ENCODE results near the gene MGAT4B. TPM values are rescaled to one million over a fixed set of nuclear protein-coding genes. Genes with fewer than 3 reads are reported as not detected.

The MGAT4B gene
- total RNA-seq, 1 donor from 2014 or later = 118 TPM

GRCh38 chr5:179823937-179824744 is 17.5 kb upstream of the MGAT4B start:
- peaks cover 56% of the 10 kb centered on the region for H3K4me1 ChIP-seq
- peaks cover 74% of the 10 kb centered on the region for H3K36me3 ChIP-seq
- intact Hi-C loops (cut with DNase I) = no loop called here
- no peak overlapping the region for H3K27ac ChIP-seq
- no peaks in the 10 kb centered on the region for H3K9me3 ChIP-seq
- no peaks in the 10 kb centered on the region for H3K27me3 ChIP-seq
- no peak for TF ChIP-seq CTCF (IDR thresholded peaks at IDR 0.05)
- DNase-seq (no peak), ATAC-seq (no peak)
- H3K4me3 ChIP-seq = peak overlapping the region; percentile 100

GRCh38 chr5:179822444-179822990 is 15.9 kb upstream of the MGAT4B start:
- DNase-seq = no peak
- TF ChIP-seq CTCF (IDR thresholded peaks at IDR 0.05) = no peak
- intact Hi-C loops (cut with DNase I) = no loop called here

GRCh38 chr5:179822059-179822432 is 15.4 kb upstream of the MGAT4B start:
- Histone ChIP-seq H3K27me3 (no peaks in the 10 kb centered on the region), H3K36me3 (peaks cover 53% of the 10 kb centered on the region), H3K4me3 (peak overlapping the region; percentile 100), H3K27ac (peak overlapping the region; percentile 1), H3K4me1 (peaks cover 63% of the 10 kb centered on the region), H3K9me3 (no peaks in the 10 kb centered on the region)
- no peak for DNase-seq
- intact Hi-C loops (cut with DNase I) = no loop called here
- ATAC-seq = no peak
- TF ChIP-seq CTCF (IDR thresholded peaks at IDR 0.05) = no peak

More at GRCh38 chr5:179822444-179822990, 15.9 kb upstream of the MGAT4B start:
- no peaks in the 10 kb centered on the region for H3K27me3 ChIP-seq
- peak overlapping the region; percentile 100 for H3K4me3 ChIP-seq
- H3K36me3 ChIP-seq = peaks cover 58% of the 10 kb centered on the region
- H3K4me1 ChIP-seq = peaks cover 63% of the 10 kb centered on the region
- H3K27ac ChIP-seq = peak overlapping the region; percentile 1
- no peak for ATAC-seq
- no peaks in the 10 kb centered on the region for H3K9me3 ChIP-seq

GRCh38 chr5:179821298-179822058 is 14.8 kb upstream of the MGAT4B start:
- Histone ChIP-seq H3K36me3 (peaks cover 47% of the 10 kb centered on the region), H3K4me3 (peak overlapping the region; percentile 100), H3K9me3 (no peaks in the 10 kb centered on the region), H3K4me1 (peaks cover 62% of the 10 kb centered on the region), H3K27ac (peak overlapping the region; percentile 97), H3K27me3 (no peaks in the 10 kb centered on the region)
- DNase-seq (peak; percentile 97), ATAC-seq (peak; percentile 78)
- TF ChIP-seq CTCF (IDR thresholded peaks at IDR 0.05) = no peak
- intact Hi-C loops (cut with DNase I) = no loop called here

- TF ChIP-seq CTCF (IDR thresholded peaks at IDR 0.05) = no peak
- H3K4me1 ChIP-seq = peaks cover 62% of the 10 kb centered on the region
- peak within 1 kb of the TSS; percentile 97 for H3K27ac ChIP-seq
- H3K4me3 ChIP-seq = peak within 1 kb of the TSS; percentile 100
- ATAC-seq (peak; percentile 77), DNase-seq (peak; percentile 93)
- H3K27me3 ChIP-seq = no peaks in the 10 kb centered on the region
- no peaks in the 10 kb centered on the region for H3K9me3 ChIP-seq
- peaks cover 39% of the 10 kb centered on the region for H3K36me3 ChIP-seq
- intact Hi-C loops (cut with DNase I) = no loop called here
Measured at GRCh38 chr5:179820483-179821297, 14.0 kb upstream of the MGAT4B start, which contains the start of gene SQSTM1. Gene SQSTM1 (plus strand): TSS chr5:179820905. CDS start chr5:179820937, 32 bp downstream.
